ENCODE data around the gene RPLP2.

- TF ChIP-seq ZNF232 (CRISPR knock-in tag; IDR thresholded peaks at IDR 0.05) (no peak), ATF2 (CRISPR knock-in tag; IDR thresholded peaks at IDR 0.05; ENCODE audit: borderline replicate concordance, low read depth) (no peak)
Measured at GRCh38 chr11:779955-780532, 29.7 kb upstream of the RPLP2 start.
